ENCODE data around the gene IRAG1.

IRAG1 gene, protein sequence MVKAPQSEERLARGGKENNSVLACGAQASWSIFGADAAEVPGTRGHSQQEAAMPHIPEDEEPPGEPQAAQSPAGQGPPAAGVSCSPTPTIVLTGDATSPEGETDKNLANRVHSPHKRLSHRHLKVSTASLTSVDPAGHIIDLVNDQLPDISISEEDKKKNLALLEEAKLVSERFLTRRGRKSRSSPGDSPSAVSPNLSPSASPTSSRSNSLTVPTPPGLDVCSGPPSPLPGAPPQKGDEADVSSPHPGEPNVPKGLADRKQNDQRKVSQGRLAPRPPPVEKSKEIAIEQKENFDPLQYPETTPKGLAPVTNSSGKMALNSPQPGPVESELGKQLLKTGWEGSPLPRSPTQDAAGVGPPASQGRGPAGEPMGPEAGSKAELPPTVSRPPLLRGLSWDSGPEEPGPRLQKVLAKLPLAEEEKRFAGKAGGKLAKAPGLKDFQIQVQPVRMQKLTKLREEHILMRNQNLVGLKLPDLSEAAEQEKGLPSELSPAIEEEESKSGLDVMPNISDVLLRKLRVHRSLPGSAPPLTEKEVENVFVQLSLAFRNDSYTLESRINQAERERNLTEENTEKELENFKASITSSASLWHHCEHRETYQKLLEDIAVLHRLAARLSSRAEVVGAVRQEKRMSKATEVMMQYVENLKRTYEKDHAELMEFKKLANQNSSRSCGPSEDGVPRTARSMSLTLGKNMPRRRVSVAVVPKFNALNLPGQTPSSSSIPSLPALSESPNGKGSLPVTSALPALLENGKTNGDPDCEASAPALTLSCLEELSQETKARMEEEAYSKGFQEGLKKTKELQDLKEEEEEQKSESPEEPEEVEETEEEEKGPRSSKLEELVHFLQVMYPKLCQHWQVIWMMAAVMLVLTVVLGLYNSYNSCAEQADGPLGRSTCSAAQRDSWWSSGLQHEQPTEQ

DNA sequence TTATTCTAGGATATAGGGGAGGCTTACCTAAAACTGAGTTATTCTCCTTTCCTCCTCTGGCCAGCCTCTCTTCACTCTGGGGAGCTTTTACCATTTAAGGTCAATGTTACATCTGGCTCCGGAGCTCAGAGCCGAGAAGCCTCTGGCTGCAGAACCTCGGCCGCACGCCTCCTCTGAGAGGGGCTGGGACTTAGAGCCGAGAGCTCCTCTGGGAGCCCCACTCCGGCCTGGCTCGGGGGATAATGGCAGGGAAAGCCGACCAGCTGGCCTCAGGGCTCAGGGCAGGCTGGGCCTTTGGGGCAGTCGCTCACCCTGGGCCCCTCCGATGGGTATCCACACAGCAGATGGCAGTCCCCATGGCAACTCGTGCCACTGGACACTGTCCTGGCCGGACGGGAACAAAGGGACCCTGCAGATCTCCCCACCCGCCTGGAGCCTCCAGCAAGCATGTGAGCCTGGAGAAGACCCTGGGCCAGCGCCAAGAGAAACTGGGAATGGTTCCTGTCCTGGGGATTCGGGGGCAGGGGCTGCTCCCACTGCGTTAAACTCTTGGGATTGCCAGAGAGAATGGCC, at the start of gene IRAG1:
IRAG1 (minus strand) TSS at position 247 of the 573 bp plus-strand sequence; CDS start at position 94, 153 bp downstream.
- no peak for FAIRE-seq

DNA sequence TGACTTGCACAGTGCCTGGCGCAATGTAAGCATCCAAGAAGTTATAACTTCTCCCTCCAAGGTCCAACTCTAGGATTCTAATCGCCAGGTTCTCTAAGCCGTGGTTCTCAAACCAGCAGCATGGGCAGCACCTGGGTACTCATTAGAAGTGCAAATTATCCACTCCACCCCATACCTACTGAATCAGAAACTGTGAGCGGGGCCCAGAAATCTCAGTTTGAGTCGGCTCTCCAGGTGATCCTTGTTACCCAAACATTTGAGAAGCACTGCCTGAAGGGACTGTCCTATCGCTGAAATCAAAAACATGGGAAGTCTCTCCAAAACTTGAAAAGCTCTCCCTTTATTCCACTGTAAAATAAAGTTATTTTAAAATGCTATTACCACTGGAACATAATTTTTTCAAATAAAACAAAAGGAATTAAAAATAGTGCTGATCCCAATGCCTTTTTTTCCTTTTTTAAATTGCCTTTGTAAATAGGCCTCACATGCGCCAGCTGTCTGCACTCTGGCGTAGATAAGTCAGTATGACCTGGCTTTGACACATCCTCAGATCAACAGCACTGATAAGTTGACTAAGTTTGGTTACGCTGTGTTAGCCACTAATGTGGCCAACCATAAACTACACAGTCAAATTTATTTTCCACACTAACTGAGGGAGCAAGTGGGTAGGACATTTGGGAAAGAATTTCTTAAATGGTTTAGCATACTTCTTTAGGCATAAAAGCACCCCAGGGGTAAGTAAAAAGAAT, 49.1 kb upstream of the IRAG1 start:
- FAIRE-seq, result no peak

DNA sequence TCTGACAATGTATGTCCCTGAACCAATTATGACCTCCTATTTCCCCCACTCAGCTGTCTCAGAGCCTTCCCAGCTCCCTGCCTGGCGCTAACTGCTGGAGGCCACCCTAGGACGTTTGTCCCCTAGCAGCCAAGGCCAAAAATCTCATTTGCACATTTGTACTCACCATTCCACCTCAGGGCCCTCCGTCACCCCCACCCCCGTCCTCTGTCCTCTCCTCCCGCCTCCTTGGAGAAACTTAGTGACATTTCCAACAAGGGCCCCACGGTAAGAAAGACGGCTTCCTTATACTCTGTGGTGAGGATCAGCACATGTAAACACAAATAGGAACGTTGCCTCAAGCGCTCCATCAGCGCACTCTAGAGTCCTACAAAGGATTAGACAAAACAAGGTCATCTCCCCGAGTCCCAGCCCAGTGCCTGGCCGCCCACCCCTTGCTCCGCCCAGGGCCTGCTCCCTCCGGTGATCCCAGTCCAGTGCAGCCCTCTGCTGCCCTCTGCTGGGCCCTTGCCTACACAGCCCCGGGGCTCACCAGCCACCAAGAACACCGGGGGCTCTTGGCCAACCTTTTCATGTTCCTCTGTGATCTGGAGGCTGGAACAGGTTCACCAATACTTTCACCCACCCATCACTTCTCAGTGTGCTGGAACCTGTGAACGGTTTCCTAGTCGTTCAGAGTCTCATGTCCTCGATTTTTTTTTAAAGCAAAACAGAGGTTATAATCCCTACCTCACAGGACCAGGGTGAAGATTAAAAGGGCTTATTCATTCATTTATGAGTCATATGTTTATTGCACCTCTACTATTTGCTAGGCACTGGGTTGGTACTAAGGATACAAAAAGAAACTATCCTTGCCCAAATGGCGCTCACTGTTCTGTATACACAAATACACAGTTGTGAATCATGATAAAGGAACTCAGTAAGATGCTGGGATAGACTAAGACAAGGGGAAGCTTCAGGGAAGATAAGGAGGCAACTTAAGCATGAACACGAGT, 42.2 kb upstream of the IRAG1 start:
- peak; percentile 72 for FAIRE-seq

DNA sequence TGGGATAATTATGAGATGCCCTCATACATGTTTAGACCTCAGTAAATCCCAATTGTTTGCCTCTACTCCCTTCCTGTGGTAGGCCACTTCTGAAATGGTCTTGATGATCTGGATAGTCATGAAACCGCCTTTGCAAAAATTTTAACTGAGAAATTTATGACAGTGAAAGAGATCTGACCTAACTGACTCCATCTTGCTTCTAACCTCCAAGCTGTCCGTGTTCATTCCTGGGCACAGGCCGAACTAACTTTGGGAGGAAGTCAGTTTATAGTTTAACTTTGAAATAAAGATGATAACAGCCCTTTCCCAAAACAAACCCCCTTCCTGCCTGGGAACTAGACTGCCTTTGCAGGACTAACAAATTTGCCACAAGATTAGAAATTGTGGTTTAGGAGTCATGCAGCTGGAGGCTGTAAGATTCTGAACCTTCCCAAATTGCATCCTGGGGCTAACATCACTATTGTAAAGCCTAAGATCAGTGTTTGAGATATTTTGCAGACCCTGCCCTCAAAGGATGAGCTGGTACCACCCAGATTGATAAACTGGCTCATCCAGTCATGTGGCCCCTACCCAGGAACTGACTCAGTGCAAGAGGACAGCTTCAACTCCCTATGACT, 37.6 kb upstream of the IRAG1 start:
- FAIRE-seq, result no peak

DNA sequence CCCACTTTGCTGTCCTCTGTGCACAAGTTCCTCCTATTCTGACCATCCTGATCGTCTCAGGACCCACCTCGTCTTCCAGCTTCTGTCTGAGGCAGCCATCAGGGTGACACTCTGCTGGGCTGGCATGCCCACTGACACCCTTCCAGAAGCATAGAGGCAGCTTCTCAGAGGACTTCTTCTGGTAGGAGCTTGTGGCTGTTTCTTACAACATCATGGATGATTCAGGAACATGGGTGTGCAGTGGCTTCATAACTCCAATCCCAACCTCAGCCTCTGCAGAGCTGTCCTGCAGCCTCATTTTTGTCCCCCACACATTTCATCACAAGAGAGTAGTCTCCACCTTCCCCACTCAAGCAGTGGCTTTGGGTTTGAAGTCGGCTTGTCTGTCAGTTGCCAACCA, 36.6 kb upstream of the IRAG1 start:
- no peak for FAIRE-seq

DNA sequence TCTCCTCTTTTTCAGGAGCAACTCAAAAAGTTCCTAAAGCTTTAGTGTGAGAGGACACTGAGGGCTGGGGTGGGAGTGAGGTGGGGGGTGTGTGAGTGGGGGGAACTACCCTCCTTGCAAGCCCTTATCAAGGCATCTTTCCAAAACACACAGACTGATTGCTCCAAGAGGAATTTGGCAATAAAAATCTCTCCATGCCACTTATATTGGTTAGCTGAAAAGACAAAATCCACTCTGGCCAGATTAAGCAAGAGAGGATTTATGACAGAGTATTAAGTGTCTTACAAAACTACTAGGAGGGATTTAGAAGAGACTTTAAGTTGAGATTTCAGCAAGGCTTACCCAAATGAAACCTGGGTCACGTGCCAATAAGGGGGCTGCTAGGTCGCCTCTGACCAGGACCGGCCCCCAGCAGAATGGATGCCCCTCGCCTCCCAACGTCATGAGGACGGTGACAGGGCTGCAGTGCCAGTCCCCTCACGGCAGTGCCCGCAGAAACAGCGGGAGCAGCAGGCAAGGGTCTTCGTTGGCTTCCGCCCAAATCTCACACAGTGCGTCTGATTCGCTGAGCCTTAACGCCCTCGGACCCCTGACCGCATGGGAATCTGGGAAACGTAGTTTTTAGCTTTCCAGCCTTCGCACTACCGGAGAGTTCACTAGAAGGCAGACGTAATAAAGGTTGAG, 35.4 kb upstream of the IRAG1 start:
- no peak for FAIRE-seq

DNA sequence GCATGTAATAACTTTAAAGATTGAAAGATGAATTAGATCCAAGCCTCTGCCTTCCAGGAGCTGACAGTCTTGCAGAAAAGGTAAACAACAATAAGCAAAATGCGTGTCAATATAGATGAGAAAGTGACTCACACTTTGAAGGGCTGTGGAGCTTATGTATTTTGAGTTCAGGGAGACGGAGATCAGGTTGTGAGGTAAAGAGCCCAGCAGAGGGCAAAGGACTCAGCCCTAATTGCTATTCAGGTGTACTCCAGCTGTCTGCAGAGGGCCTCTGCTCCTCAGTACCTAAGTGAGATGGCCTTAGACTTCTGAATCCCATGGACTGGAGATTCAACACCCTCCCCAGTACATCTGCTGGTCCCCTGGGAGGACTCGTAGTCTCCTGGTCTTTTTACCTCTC, 34.6 kb upstream of the IRAG1 start:
- FAIRE-seq, result no peak

DNA sequence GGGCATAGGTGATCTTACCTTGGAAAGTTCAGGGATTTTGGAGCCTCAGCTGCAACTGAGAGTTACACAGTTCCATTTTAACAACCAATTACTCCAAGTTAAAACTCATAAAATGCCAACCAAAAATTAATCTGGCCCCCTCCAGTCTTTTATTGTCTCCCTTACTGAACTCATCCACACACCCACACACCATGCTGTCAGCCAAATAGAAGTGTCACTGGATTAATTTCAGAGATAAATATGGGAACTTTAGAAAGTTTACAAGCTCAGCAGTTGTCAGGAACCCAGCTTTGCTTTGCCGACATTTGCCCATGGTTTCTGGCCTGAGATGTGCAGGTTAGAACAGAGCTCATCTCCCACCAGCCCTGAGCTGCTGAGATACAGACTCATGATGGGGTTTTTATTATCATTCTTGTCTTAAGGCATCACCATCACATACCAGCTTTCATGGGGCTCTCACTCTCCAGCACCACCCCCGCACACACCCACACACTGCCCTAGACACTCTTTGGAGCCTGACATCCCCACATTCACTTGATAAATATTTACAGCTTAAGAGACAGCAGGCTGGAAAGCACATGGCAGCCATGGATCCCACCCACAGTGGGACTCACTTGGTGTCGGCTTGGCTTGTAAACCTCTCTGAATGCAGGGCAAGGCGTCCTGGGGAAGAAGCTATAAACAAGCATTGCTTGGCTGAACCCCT, 33.7 kb upstream of the IRAG1 start:
- FAIRE-seq, result no peak

DNA sequence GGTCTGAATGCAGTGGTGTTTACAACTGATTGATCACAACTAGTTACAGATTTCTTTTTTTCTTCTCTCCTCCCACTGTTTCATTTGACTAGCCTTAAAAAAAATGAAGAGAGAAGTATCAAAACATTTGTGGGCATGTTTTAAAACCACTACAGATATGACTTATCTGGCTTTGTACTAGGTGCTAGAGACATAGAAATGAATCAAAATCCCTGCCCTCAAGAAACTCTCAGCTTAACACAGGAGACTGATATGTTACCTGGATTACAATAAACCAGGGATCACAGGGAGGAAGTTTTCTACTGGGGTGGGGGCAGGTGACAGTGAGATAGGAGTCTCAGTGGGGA, 32.3 kb upstream of the IRAG1 start:
- no peak for FAIRE-seq

DNA sequence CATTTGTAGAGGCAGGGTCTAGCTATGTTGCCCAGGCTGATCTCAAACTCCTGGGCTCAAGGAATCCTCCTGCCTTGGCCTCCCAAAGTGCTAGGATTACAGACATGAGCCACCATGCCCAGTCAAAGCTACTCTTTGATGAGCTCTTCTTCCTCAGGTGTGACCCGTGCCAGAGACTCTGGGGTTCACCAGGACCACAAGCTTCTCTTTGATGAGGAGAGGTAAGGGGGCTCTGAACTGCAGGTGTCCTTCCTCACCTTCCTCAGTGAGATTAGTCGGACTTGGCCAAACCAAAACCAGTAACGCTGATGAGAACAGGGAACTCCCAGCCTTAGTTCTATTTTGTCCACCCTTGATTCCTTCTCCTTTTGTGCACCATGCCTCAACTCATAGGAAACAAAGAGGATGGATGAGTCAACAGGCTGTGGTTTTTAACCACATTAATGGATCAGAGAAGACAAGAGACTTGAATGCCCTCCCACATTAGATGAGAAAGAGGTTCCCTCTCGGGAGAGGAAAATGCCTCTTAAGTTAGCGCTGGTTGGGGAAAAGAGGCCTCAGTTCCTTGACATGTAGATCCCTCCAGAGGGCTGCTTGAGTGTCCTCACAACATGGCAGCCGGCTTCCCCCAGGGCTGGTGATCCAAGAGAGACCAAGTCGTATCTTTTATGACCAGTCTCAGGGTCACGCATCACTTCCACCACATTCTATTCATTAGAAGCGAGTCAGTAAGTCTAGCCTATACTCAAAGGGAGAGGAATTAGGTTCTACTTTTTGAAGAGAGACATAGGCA, 31.8 kb upstream of the IRAG1 start:
- FAIRE-seq, result no peak

DNA sequence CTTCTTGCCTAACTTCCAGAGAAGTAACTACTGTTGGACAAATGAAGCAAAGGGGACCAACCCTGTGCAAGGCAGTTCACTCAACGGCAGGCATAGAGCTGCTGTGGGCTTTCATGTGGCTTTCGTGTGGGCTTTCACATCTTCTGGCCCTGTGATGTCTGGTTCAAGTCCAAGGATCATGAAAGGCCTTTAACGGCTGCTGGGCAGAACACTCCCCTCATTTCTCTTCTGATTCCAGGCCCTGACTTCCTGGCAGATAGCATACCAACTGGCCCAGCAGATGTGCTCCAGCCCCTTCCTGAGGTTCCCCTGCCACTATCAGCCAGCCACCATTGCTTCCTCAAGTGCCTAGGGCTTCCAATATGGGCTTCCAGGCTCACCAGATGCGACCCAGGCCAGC, 28.8 kb upstream of the IRAG1 start:
- no peak for FAIRE-seq

DNA sequence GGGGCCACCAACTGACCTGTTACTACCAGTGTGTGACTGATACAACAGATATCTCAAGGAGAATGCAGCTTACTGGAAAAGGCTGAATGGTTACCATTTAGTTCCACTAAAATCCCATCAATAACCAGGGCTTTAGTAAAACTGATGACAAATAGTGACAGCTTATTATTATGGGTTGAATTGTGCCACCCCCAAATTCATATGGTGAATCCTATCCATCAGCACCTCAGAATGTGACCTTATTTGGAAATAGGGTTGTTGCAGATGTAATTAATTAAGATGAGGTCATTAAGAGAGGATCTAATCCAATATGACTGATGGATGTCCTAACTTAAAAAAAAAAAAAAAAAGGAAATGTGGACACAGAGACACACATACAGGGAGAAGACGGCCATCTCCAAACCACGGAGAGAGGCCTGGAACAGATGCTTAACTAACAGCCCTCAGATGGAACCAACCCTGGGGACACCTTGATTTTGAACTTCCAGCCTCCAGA, 27.4 kb upstream of the IRAG1 start:
- FAIRE-seq, result no peak

DNA sequence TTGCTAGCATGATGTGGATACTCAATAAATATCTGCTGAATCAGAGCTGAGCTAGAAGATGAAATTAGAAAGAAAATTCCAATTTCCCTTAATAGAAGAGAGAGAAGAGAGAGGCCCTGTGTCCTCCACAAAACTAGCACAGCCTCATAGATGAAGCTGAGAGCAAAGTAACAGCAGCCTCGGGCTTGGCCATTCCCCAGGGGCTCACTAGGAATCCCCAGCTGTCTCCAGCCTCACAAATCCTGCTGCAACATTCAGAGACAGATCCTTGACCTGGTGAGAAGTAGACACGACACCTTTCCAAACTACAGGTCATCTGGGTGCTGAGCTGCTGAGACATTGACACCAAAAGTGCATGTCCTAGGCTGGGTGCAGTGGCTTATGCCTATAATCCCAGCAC, 26.1 kb upstream of the IRAG1 start:
- no peak for FAIRE-seq

DNA sequence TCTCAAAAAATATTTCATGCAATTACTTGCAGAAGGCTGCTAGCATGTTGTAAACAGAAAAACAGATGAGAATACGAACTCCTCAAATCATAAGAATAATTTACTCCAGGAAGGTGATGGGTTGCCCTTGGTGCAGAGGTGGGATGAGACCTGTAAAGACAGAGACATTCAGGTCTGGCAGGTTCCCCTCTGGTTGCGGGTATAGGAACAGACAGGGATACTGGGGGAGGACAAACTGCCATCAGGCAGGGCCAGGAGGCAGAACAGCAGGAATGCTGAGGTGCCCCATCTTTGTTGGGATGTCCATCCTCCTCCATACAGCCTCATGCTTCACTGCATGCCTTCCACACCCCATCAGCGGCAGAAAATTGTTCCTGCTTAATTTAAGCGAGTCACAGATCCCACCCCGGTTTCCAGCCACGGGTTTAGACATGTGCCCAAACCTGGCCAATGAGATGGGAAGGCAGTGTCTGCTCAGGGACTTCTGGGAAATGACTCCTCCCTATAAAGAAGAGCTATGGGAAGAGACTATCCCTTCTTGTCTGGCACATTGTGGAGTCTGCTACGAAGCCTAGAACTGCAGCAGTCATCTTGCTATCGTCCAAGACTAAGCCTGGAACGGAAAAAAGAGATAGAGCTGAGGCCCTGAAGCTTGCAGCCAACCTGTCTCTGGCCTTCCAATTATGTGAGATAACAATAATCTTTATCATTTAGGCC, 23.1 kb upstream of the IRAG1 start:
- no peak for FAIRE-seq

DNA sequence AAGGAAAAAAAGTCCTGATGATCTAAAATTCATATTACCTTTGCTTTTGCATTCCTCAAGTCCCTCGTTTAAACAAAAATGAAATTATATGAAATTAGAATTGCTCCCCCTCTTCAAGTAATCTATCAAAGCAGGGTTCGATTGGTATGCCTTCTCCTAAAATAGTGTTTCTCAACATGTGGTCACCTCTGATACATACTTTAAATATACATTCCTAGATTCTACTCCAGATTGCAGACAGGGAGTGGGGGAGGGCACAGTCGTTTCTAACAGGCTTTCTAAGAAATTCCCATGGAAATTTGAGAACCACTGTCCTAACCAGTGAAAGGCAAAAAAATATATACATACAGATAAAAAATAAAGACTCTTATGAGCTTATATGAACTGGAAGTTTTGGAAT, 22.6 kb upstream of the IRAG1 start:
- no peak for FAIRE-seq

DNA sequence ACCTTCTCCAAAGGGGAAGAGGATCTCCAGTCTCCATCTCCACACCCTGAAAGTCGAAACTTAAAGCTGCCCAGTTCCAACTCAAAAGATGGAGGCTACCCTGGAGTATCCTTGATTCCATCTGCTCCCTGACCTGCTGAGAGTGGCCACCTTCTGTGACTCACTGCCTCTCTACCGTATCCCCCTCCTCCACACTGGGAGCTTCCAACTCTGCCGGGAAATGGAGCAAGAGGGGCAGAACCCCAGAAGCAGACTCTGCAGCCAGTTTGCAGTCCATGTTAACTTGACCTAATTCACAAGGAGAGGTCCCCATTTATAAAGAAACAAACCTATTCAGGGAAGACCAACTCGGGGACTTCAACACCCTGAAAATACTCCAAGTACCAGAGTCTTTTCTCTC, 22.0 kb upstream of the IRAG1 start:
- no peak for FAIRE-seq

DNA sequence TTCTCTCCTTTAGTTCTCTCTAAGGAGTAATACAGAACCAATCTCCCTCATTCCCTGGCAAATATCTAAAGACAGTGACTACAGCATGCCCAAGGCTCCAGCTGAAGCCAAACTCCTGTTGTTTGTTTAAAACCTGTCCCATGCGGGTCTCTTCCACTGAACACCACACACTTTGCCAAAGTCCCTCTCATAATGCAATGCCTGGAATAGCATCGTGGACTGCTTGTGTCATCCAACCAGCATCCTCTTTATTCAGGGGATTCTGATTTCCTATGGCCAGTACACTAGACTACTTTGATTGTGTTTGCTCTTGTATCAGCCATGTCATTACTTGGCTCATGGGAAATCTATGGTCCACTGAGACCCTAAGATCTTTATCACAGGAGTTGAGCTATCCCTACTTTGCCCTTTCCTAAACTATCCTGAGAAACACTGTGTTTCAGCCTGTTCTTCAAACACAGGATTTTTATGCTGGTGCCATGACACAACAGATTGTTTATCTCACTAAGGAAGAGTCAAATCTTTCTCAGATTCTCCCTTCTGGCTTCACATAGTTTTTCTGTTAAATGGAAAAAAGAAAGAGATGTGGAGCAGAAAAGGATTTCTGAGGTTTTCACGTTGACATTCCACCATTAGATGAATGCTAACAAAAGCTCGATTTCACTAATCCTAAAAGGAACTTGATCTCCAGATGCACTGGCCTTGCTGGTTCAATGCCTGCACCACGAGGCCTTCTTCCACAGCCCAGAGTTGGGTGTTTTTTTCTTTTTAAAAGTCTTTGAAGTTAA, 15.9 kb upstream of the IRAG1 start:
- no peak for FAIRE-seq
